Measurements from ENCODE around the gene GRAMD1B.

- no peak for TF ChIP-seq SRF (IDR thresholded peaks at IDR 0.05; ENCODE audit: low read depth)
- TF ChIP-seq RAD21 (IDR thresholded peaks at IDR 0.05; ENCODE audit: low read depth), result no peak
- TF ChIP-seq CTCF (IDR thresholded peaks at IDR 0.05 in 2 of 3, conservative IDR thresholded peaks at IDR 0.05 in 1 of 3; ENCODE audit: borderline replicate concordance in 1 of 3, insufficient read depth in 1 of 3, low read depth in 2 of 3, low read length in 2 of 3), result no peak
- no peak for TF ChIP-seq ELF1 (IDR thresholded peaks at IDR 0.05; ENCODE audit: borderline replicate concordance, low read depth)
- no peak for TF ChIP-seq POLR2AphosphoS5 (IDR thresholded peaks at IDR 0.05; ENCODE audit: low read depth, low read length)
- no peak for TF ChIP-seq EGR1 (IDR thresholded peaks at IDR 0.05; ENCODE audit: low read depth)
- TF ChIP-seq, protein P1, sequence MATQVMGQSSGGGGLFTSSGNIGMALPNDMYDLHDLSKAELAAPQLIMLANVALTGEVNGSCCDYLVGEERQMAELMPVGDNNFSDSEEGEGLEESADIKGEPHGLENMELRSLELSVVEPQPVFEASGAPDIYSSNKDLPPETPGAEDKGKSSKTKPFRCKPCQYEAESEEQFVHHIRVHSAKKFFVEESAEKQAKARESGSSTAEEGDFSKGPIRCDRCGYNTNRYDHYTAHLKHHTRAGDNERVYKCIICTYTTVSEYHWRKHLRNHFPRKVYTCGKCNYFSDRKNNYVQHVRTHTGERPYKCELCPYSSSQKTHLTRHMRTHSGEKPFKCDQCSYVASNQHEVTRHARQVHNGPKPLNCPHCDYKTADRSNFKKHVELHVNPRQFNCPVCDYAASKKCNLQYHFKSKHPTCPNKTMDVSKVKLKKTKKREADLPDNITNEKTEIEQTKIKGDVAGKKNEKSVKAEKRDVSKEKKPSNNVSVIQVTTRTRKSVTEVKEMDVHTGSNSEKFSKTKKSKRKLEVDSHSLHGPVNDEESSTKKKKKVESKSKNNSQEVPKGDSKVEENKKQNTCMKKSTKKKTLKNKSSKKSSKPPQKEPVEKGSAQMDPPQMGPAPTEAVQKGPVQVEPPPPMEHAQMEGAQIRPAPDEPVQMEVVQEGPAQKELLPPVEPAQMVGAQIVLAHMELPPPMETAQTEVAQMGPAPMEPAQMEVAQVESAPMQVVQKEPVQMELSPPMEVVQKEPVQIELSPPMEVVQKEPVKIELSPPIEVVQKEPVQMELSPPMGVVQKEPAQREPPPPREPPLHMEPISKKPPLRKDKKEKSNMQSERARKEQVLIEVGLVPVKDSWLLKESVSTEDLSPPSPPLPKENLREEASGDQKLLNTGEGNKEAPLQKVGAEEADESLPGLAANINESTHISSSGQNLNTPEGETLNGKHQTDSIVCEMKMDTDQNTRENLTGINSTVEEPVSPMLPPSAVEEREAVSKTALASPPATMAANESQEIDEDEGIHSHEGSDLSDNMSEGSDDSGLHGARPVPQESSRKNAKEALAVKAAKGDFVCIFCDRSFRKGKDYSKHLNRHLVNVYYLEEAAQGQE (IDR thresholded peaks at IDR 0.05; ENCODE audit: low read depth), result no peak
- TF ChIP-seq EZH2 (IDR thresholded peaks at IDR 0.05), result no peak
- no peak for TF ChIP-seq CEBPB (IDR thresholded peaks at IDR 0.05; ENCODE audit: low read depth)
- no peak for TF ChIP-seq POLR2A (IDR thresholded peaks at IDR 0.05; ENCODE audit: borderline replicate concordance, extremely low read depth, insufficient read depth, insufficient read length)
- no peak for TF ChIP-seq SIN3A (IDR thresholded peaks at IDR 0.05; ENCODE audit: low read depth)
- TF ChIP-seq, protein P2, sequence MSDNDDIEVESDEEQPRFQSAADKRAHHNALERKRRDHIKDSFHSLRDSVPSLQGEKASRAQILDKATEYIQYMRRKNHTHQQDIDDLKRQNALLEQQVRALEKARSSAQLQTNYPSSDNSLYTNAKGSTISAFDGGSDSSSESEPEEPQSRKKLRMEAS (IDR thresholded peaks at IDR 0.05), result no peak
- TF ChIP-seq EZH2phosphoT487 (IDR thresholded peaks at IDR 0.05; ENCODE audit: borderline replicate concordance), result no peak
Measured at GRCh38 chr11:123601136-123601535, 171.1 kb downstream of the GRAMD1B start.
